Ecto neural progenitor cell (in vitro differentiated cells): ENCODE results near the gene H2AZ1.
"Not testable (repeated sequence)": the region's sequence is repeated elsewhere in the genome, so short reads cannot be mapped to it uniquely, and the experiment has no call there.

ENCODE experiments used
- DNase-seq: peaks from one replicate; pipeline ENCODE4 v3.0.0-alpha.2; 2018; ENCODE audit warnings: low spot score

Gene H2AZ1

GRCh38 chr4:99949999-99950912 lies at the start of gene H2AZ1:
Gene H2AZ1 (minus strand): TSS chr4:99950275. CDS start chr4:99950170, 105 bp downstream.
- peak; percentile 98 for DNase-seq

GRCh38 chr4:99998062-99998867 lies 48.2 kb upstream of the H2AZ1 start:
- DNase-seq: no peak

GRCh38 chr4:99991741-99992140 lies 41.7 kb upstream of the H2AZ1 start:
- no peak for DNase-seq

GRCh38 chr4:99987681-99988080 lies 37.6 kb upstream of the H2AZ1 start:
- DNase-seq: no peak

- DNase-seq: no peak
Measured at GRCh38 chr4:99986792-99987191, 36.7 kb upstream of the H2AZ1 start.

DNA sequence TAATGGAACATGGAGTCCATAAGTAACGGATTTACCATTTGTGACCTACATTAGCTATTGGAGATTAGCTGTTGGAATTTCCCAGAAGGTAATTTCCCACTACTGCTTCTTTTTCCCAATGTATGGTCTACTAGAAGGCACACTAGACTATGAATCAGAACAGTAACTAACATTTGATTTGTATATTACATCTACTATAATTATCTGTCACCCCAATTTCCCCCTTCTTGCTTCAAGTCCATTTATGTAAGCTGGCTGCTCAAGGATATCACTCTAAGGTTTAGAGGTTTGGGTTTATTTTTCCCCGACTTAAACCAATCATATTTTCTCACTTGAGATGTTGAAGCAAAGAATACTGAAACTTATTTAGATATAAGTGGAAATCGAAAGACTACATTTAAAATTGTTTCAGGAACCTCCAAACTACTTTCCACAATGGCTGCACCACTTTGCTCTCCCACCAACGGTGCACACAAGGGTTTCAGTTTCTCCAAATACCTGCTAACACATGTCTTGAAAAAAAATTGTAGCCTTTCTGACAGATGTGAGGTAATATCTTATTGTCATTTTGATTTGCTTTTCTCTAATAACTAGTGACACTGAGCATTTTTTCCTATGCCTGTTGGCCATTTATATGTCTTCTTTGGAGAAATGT lies 33.3 kb upstream of the H2AZ1 start:
- no peak for DNase-seq

DNA sequence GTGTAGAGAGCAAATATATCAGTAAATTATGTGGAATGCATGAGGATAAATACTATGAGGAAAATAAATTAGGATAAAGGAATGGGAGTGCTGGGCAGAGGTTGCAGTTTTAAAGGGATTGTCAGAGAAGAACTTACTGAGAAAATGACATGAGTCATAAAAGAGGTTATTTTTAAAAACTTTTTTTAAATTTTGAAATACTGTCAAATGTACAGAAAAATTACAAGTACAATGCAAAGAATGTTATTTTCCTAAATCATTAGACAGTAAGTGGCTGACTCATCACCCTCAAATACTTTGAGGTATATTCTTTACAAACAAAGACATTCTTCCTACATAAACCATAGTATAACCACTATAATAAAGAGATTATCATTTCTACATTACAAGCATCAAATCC lies 29.8 kb upstream of the H2AZ1 start:
- no peak for DNase-seq

DNA sequence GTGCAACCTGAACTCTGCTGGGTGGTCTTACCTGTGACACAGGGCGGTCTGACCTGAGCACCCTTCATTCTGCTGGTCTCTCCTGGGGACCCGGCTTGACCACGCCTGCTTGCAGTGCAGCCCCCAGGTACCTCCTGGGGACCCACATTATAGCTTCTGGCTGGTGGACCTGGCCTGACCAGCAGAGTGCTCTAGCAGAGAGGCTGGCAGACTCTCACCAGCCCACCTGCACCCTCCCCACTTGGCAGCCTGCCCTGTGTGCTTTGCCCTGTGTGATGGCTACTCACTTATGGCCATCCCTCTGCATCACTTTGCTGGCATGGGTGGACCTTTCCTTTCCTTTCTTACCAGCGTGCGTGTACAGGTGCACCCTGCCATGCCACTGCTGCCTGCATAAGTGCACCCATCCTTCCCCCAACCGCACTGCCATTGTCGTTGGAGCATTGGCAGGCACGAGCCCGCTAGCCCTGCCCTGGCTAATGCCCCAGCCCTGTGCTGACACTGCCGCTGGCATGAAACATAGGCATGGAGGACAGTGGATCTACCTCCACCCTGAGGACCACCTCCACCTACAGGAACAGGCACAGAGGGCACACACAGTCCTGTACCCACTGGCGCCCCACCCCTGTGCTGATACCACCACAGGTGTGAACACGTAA lies 21.5 kb upstream of the H2AZ1 start:
- DNase-seq: no peak

- DNase-seq: no peak
Measured at GRCh38 chr4:99968330-99968729, 18.3 kb upstream of the H2AZ1 start.

GRCh38 chr4:99966692-99967091 lies 16.6 kb upstream of the H2AZ1 start:
- DNase-seq: no peak

DNA sequence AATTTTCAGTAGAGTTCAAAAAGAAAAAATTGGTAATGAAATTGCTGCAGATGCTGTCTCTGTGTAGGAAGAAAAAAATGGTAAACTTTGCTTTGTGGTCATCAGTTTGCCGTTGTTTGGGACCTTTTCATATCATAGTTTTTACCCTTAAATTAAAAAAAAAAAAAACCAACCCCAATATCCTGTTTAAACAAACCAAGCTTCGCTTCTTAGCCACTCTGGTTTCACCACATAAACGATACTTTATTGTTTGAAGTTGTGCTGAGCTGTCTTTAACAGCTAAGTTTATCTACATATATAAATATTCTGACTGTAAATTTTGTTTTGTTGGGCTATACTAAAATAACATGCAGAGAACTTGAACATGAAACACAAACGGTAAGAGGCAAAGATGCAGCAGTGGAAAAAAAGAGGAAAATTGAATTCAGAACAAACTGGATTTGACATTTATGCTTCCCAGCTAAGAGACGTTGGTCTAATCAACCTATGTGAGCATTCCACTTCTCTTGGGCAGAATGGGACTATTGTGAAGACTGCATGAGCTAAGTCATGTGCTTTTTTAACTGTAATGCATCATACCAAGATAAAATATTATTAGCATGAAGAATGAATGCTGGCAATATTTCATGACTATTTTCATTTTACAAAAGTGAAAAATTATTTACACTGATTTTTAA lies 15.7 kb upstream of the H2AZ1 start:
- DNase-seq: no peak

DNA sequence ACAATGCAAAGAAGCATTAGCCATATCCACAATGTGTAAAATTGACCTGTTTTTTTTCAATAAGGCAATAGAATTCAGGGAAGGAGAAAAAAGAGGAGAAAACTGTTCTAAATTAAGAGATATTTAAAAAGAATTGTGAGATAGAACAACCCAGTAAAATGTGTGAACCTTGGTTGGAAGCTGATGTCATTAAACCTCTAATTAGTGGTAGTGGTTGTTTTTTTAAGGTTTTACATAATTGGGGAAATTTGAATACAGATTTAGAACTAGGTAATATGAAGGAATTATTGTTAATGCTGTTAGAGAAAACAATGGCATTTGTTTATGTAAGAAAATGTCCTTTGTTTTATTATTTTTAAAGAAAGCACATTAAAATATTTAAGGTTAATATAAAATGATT lies 15.1 kb upstream of the H2AZ1 start:
- DNase-seq: no peak

GRCh38 chr4:99961711-99962110 lies 11.6 kb upstream of the H2AZ1 start:
- no peak for DNase-seq

GRCh38 chr4:99960648-99961047 lies 10.6 kb upstream of the H2AZ1 start:
- no peak for DNase-seq

- not testable (repeated sequence) for DNase-seq
Measured at GRCh38 chr4:99958207-99958606, 8.1 kb upstream of the H2AZ1 start.

GRCh38 chr4:99950913-99951254 lies 809 bp upstream of the H2AZ1 start:
- no peak for DNase-seq

- peak; percentile 89 for DNase-seq
Measured at GRCh38 chr4:99949034-99949998, 759 bp downstream of the H2AZ1 start.

DNA sequence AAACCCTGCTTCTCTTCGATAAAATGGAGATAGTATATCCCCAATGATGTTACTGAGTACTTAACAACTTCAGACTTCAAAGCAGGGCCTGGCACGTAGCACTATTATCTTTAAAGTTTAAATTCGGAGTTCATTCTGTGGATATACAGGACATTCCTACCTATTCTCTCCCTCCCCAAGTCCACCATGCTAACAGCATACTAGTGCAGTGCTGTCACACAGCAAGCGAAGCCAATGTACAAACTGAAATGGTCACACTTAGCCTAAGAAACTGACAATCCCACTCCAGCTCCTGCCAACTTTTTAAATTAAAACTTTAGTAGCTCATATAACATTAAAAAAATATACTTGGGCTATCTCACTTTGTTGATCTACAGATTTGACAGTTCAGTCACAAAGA lies 2.5 kb downstream of the H2AZ1 start:
- DNase-seq: no peak

GRCh38 chr4:99947190-99947578 lies 2.9 kb downstream of the H2AZ1 start:
- no peak for DNase-seq
